SU-DHL-6 (cell line): ENCODE results near the gene C6orf47.

Experiments
- CTCF ChIP-seq: fragments of 200-600 bp; sonication (generic); IDR thresholded peaks from one replicate; pipeline ENCODE4 v1.5.1; 2017; ENCODE audit warnings: antibody characterized with exemption, mild to moderate bottlenecking, low read length, moderate library complexity; ENCODE audit not compliant: insufficient read depth, poor library complexity, severe bottlenecking
- EZH2phosphoT487 ChIP-seq: fragments of 200-600 bp; sonication (generic), shearing (Covaris generic); conservative IDR thresholded peaks from 2 replicates; pipeline ENCODE4 v1.6.1; 2018; ENCODE audit warnings: mild to moderate bottlenecking, antibody characterized with exemption, low read length, moderate library complexity, mixed read lengths

GRCh38 chr6:31654574-31655348 is 5.8 kb downstream of the C6orf47 start:
- TF ChIP-seq CTCF (no peak), EZH2phosphoT487 (no peak)
